Smooth muscle cell (in vitro differentiated cells): Measurements from ENCODE around the gene EFHD1. TPM values are rescaled to one million over a fixed set of nuclear protein-coding genes. Genes with fewer than 3 reads are reported as not detected.

Experiments used
- DNase-seq: peaks from one replicate; lab custom pipeline; 2025; ENCODE audit not compliant: unreplicated experiment; lab: John Stamatoyannopoulos, UW
- H2AFZ ChIP-seq: fragments of 200-600 bp; sonication (generic); 2 replicates; pipeline ENCODE4 v1.6.0; 2016; ENCODE audit warnings: antibody characterized with exemption, low read depth, mild to moderate bottlenecking
- H3F3A ChIP-seq: fragments of 200-600 bp; sonication (generic); 2 replicates; pipeline ENCODE4 v1.6.0; 2017; ENCODE audit warnings: antibody characterized with exemption, low read depth
- H3K27ac ChIP-seq: fragments of 200-600 bp; sonication (generic); 2 replicates; pipeline ENCODE4 v1.5.1; 2016; ENCODE audit warnings: low read depth, mild to moderate bottlenecking
- H3K27me3 ChIP-seq: fragments of 200-600 bp; sonication (generic); 2 replicates; pipeline ENCODE4 v1.6.1; 2016; ENCODE audit warnings: low read depth, mild to moderate bottlenecking
- H3K36me3 ChIP-seq: fragments of 200-600 bp; sonication (generic); 2 replicates; pipeline ENCODE4 v1.5.1; 2016; ENCODE audit warnings: low read depth
- H3K4me1 ChIP-seq: fragments of 200-600 bp; sonication (generic); 2 replicates; pipeline ENCODE4 v1.5.1; 2016; ENCODE audit warnings: low read depth
- H3K4me2 ChIP-seq: fragments of 200-600 bp; sonication (generic); 2 replicates; pipeline ENCODE4 v1.6.0; 2016; ENCODE audit warnings: mild to moderate bottlenecking
- H3K4me3 ChIP-seq: fragments of 200-600 bp; sonication (generic); 2 replicates; pipeline ENCODE4 v1.5.1; 2016; ENCODE audit warnings: mild to moderate bottlenecking
- H3K79me2 ChIP-seq: fragments of 200-600 bp; sonication (generic); 2 replicates; pipeline ENCODE4 v1.6.0; 2016; ENCODE audit warnings: low read depth, mild to moderate bottlenecking
- H3K9ac ChIP-seq: fragments of 200-600 bp; sonication (generic); 2 replicates; pipeline ENCODE4 v1.6.0; 2016; ENCODE audit warnings: low read depth
- H3K9me3 ChIP-seq: fragments of 200-600 bp; sonication (generic); replicated peaks from 2 replicates; pipeline ENCODE4 v1.5.1; 2016; ENCODE audit warnings: low read depth
- H4K20me1 ChIP-seq: fragments of 200-600 bp; sonication (generic); 2 replicates; pipeline ENCODE4 v1.6.0; 2016; ENCODE audit warnings: low read depth
- CTCF ChIP-seq: fragments of 200-600 bp; sonication (generic); IDR thresholded peaks from 2 replicates; pipeline ENCODE4 v1.5.1; 2017; ENCODE audit warnings: borderline replicate concordance, mild to moderate bottlenecking, antibody characterized with exemption; ENCODE audit not compliant: insufficient read depth, poor library complexity, severe bottlenecking
- WGBS: methylation state at CpG from one replicate; pipeline ENCODE4 v1.1.7; 2016; ENCODE audit warnings: low lambda C conversion rate; 5-methylcytosine and 5-hydroxymethylcytosine counted together
- polyA plus RNA-seq: library from polyadenylated mRNA; unstranded; fragments of >200 nt; fragmentation: Nextera tagmentation; extraction: Ambion mirVana; gene quantifications from 2 replicates; pipeline ENCODE4 v1.2.1, GENCODE V29; 2016
- total RNA-seq: library from RNA; depleted of rRNA; stranded (reverse); fragments of >200 nt; gene quantifications from 2 replicates; pipeline ENCODE4 v1.2.3, GENCODE V29; 2014

Gene EFHD1
- total and polyA plus RNA-seq, 2 experiments from 2014 or later: 6.4 to 19.2 TPM

- Histone ChIP-seq H3K27me3 (no peaks in the 10 kb centered on the region), H3K4me1 (no peaks in the 10 kb centered on the region), H4K20me1 (no peaks in the 10 kb centered on the region), H3K9me3 (no peaks in the 10 kb centered on the region), H2AFZ (no peak overlapping the region), H3K4me3 (no peak overlapping the region), H3K9ac (peak overlapping the region; percentile 60), H3K27ac (peak overlapping the region; percentile 92), H3K36me3 (no peaks in the 10 kb centered on the region), H3K79me2 (no peaks in the 10 kb centered on the region), H3K4me2 (peak overlapping the region; percentile 1), H3F3A (no peaks in the 10 kb centered on the region)
- TF ChIP-seq CTCF: no peak
- DNase-seq: no peak
- WGBS: 78% methylated on average over 3 of the region's 3 CpGs
Measured at GRCh38 chr2:232592772-232593395, 40.5 kb upstream of the EFHD1 start.

GRCh38 chr2:232593982-232594381, 39.4 kb upstream of the EFHD1 start:
- no peak for TF ChIP-seq CTCF
- Histone ChIP-seq H3K27me3 (no peaks in the 10 kb centered on the region), H3K4me2 (no peak overlapping the region), H2AFZ (no peak overlapping the region), H3F3A (no peaks in the 10 kb centered on the region), H4K20me1 (no peaks in the 10 kb centered on the region), H3K79me2 (no peaks in the 10 kb centered on the region), H3K9ac (peak overlapping the region; percentile 60), H3K36me3 (no peaks in the 10 kb centered on the region), H3K4me1 (no peaks in the 10 kb centered on the region), H3K4me3 (no peak overlapping the region), H3K27ac (peak overlapping the region; percentile 92), H3K9me3 (no peaks in the 10 kb centered on the region)
- no peak for DNase-seq
- WGBS: 70% methylated on average over 7 of the region's 7 CpGs

- Histone ChIP-seq H3K4me1 (no peaks in the 10 kb centered on the region), H4K20me1 (no peaks in the 10 kb centered on the region), H3F3A (no peaks in the 10 kb centered on the region), H2AFZ (no peak overlapping the region), H3K79me2 (no peaks in the 10 kb centered on the region), H3K4me3 (no peak overlapping the region), H3K36me3 (no peaks in the 10 kb centered on the region), H3K27ac (no peak overlapping the region), H3K27me3 (no peaks in the 10 kb centered on the region), H3K4me2 (no peak overlapping the region), H3K9ac (no peak overlapping the region), H3K9me3 (no peaks in the 10 kb centered on the region)
- TF ChIP-seq CTCF: no peak
- DNase-seq: no peak
- 91% methylated on average over 7 of the region's 7 CpGs for WGBS
Measured at GRCh38 chr2:232597362-232598079, 35.9 kb upstream of the EFHD1 start.

- Histone ChIP-seq H3K4me2 (no peak overlapping the region), H2AFZ (no peak overlapping the region), H3K9me3 (no peaks in the 10 kb centered on the region), H3K4me3 (no peak overlapping the region), H3F3A (no peaks in the 10 kb centered on the region), H3K27ac (no peak overlapping the region), H4K20me1 (no peaks in the 10 kb centered on the region), H3K27me3 (no peaks in the 10 kb centered on the region), H3K79me2 (no peaks in the 10 kb centered on the region), H3K9ac (no peak overlapping the region), H3K36me3 (no peaks in the 10 kb centered on the region), H3K4me1 (no peaks in the 10 kb centered on the region)
- no peak for DNase-seq
- TF ChIP-seq CTCF: no peak
- WGBS: 79% methylated on average over 4 of the region's 4 CpGs
Measured at GRCh38 chr2:232598293-232598692, 35.1 kb upstream of the EFHD1 start.
